Measurements from ENCODE around the gene TMPRSS11B. TPM values are rescaled to one million over a fixed set of nuclear protein-coding genes. Genes with fewer than 3 reads are reported as not detected.

Gene TMPRSS11B, protein sequence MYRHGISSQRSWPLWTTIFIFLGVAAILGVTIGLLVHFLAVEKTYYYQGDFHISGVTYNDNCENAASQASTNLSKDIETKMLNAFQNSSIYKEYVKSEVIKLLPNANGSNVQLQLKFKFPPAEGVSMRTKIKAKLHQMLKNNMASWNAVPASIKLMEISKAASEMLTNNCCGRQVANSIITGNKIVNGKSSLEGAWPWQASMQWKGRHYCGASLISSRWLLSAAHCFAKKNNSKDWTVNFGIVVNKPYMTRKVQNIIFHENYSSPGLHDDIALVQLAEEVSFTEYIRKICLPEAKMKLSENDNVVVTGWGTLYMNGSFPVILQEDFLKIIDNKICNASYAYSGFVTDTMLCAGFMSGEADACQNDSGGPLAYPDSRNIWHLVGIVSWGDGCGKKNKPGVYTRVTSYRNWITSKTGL
- under 1 TPM in 1 of 4 donors, not detected in 3; 0.83 TPM for total RNA-seq

DNA sequence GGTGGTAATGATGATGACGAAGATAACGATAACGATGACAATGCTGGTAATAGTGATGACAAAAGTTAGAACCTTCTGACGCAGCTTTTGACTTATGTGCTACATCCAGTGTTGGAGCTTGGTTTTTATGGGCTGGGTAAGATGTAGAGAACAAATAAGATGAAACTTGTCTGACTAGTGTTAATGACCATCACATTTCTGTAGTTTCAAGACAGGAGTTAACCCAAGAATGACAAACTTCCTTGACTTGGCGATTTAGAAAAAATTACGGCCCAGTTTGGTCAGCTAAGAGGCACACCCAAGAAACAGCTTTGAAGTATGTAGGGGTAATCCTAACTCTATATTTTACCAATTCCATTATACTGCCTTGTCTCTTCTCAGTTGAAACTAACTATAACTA, at the start of gene TMPRSS11B:
TMPRSS11B (minus strand) TSS at position 101 of the 400 bp plus-strand sequence. CDS start 136 bp downstream, outside the sequence.
- 82% methylated on average over 6 of the region's 6 CpGs for WGBS
- no peaks in the 10 kb centered on the region for H3K4me1 ChIP-seq
- no peak for TF ChIP-seq EP300 (IDR thresholded peaks at IDR 0.05)
- no peak for TF ChIP-seq POLR2AphosphoS5 (IDR thresholded peaks at IDR 0.05)
- TF ChIP-seq, protein P1, sequence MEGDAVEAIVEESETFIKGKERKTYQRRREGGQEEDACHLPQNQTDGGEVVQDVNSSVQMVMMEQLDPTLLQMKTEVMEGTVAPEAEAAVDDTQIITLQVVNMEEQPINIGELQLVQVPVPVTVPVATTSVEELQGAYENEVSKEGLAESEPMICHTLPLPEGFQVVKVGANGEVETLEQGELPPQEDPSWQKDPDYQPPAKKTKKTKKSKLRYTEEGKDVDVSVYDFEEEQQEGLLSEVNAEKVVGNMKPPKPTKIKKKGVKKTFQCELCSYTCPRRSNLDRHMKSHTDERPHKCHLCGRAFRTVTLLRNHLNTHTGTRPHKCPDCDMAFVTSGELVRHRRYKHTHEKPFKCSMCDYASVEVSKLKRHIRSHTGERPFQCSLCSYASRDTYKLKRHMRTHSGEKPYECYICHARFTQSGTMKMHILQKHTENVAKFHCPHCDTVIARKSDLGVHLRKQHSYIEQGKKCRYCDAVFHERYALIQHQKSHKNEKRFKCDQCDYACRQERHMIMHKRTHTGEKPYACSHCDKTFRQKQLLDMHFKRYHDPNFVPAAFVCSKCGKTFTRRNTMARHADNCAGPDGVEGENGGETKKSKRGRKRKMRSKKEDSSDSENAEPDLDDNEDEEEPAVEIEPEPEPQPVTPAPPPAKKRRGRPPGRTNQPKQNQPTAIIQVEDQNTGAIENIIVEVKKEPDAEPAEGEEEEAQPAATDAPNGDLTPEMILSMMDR (IDR thresholded peaks at IDR 0.05), result no peak
- no peak for TF ChIP-seq POLR2A (IDR thresholded peaks at IDR 0.05; ENCODE audit: low read depth)
- DNase-seq (ENCODE audit: extremely low spot score), result no peak
- H3K36me3 ChIP-seq, result no peaks in the 10 kb centered on the region
- intact Hi-C loops (cut with DNase I), result no loop called here
- H3K4me3 ChIP-seq, result no peak within 1 kb of the TSS
- no peaks in the 10 kb centered on the region for H3K27me3 ChIP-seq
- H3K27ac ChIP-seq (replicated peaks in 1 of 4), result no peak within 1 kb of the TSS
- H3K9me3 ChIP-seq, result no peaks in the 10 kb centered on the region

DNA sequence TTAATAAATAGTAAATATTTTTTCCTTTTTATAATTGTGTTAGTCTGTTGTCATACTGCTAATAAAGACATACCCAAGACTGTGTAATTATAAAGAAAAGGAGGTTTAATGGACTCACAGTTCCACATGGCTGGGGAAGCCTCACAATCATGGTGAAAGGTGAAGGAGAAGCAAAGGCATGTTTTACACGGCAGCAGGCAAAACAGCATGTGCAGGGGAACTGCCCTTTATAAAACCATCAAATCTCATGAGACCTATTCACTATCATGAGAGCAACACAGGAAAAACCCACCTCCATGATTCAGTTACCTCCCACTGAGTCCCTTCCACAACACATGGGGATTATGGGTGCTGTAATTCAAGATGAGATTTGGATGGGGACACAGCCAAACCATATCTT, 45.8 kb upstream of the TMPRSS11B start:
- H3K9me3 ChIP-seq, result no peaks in the 10 kb centered on the region
- DNase-seq (ENCODE audit: extremely low spot score), result no peak
- H3K4me1 ChIP-seq, result no peaks in the 10 kb centered on the region
- WGBS, result 89% methylated on average over 1 of the region's 1 CpG
- H3K27me3 ChIP-seq, result no peaks in the 10 kb centered on the region
- intact Hi-C loops (cut with DNase I), result no loop called here
- TF ChIP-seq, protein P1 (IDR thresholded peaks at IDR 0.05), result no peak
- TF ChIP-seq EP300 (IDR thresholded peaks at IDR 0.05) (no peak), POLR2A (IDR thresholded peaks at IDR 0.05; ENCODE audit: low read depth) (no peak), POLR2AphosphoS5 (IDR thresholded peaks at IDR 0.05) (no peak)
- H3K36me3 ChIP-seq, result no peaks in the 10 kb centered on the region
- no peak overlapping the region for H3K27ac ChIP-seq (replicated peaks in 1 of 4)
- no peak overlapping the region for H3K4me3 ChIP-seq

DNA sequence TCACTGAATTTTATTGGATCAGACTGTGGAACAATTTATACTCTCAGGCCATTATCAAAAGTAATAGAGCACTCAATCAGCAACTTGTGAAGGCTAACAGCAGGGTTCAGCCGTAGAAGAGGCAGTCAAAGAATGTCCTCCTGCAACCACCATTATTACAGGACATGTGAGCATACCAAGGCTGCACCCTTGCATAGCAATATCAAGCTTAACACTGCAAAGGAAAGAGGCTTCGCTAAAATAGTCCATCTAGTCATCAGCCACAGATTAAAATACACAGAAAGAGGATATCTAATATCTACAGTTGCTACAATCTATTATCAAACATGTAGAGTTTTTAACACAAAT, 42.9 kb upstream of the TMPRSS11B start:
- H3K36me3 ChIP-seq, result no peaks in the 10 kb centered on the region
- DNase-seq (ENCODE audit: extremely low spot score), result no peak
- no peaks in the 10 kb centered on the region for H3K27me3 ChIP-seq
- no peak overlapping the region for H3K27ac ChIP-seq (replicated peaks in 1 of 4)
- no peaks in the 10 kb centered on the region for H3K4me1 ChIP-seq
- intact Hi-C loops (cut with DNase I), result no loop called here
- no peak overlapping the region for H3K4me3 ChIP-seq
- 73% methylated on average over 2 of the region's 2 CpGs for WGBS
- no peaks in the 10 kb centered on the region for H3K9me3 ChIP-seq
- TF ChIP-seq EP300 (IDR thresholded peaks at IDR 0.05) (no peak), POLR2A (IDR thresholded peaks at IDR 0.05; ENCODE audit: low read depth) (no peak), POLR2AphosphoS5 (IDR thresholded peaks at IDR 0.05) (no peak)
- TF ChIP-seq, protein P1 (IDR thresholded peaks at IDR 0.05), result no peak

DNA sequence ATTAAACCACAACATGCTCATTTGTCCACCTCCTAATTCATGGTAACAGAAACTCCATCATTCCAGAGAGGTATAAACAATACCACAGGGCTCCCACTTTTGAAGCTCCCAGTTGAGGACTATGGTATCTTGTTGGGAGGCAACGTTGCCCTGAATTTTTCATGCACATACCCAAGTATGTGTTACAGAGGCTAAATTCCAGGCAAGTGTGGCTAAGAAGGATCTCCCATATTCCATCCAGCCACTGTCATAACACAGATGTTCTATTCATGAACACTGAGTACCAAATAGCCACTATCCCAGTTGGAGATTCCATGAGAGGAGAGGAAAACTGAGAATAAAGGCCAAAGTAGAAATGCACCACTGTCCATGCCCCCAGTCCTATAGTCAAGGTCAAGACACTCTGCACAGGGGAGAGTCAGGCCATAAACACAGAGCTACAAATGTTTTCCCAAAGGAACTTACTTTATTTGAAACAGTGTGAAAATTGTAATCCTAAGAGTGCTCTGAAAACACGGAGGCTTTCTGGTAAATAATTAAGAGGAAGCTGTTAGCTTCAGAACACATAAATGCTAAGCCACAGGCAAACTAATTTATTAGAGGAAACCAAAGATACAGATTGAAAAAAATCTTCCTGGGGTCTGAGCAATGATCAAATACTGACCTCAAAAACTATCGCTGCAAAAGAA, 42.4 kb upstream of the TMPRSS11B start:
- TF ChIP-seq, protein P1 (IDR thresholded peaks at IDR 0.05), result no peak
- TF ChIP-seq POLR2AphosphoS5 (IDR thresholded peaks at IDR 0.05), result no peak
- TF ChIP-seq EP300 (IDR thresholded peaks at IDR 0.05), result no peak
- no peak for TF ChIP-seq POLR2A (IDR thresholded peaks at IDR 0.05; ENCODE audit: low read depth)
- Histone ChIP-seq H3K4me1 (no peaks in the 10 kb centered on the region), H3K27me3 (no peaks in the 10 kb centered on the region), H3K4me3 (no peak overlapping the region), H3K9me3 (no peaks in the 10 kb centered on the region), H3K36me3 (no peaks in the 10 kb centered on the region), H3K27ac (replicated peaks in 1 of 4) (no peak overlapping the region)
- 71% methylated on average over 3 of the region's 3 CpGs for WGBS
- intact Hi-C loops (cut with DNase I), result no loop called here
- DNase-seq (ENCODE audit: extremely low spot score), result no peak

Data from esophagus muscularis mucosa (tissue), 4 donors.